HG02970 (cell line): ENCODE results near the gene MISP.

Experiments used
- ATAC-seq: cut with Tn5 transposase; IDR thresholded peaks from one replicate; pipeline ENCODE4 v1.9.1; 2021; ENCODE audit warnings: mild to moderate bottlenecking, moderate library complexity, moderate number of reproducible peaks; ENCODE audit not compliant: unreplicated experiment, low FRiP score

MISP gene

DNA sequence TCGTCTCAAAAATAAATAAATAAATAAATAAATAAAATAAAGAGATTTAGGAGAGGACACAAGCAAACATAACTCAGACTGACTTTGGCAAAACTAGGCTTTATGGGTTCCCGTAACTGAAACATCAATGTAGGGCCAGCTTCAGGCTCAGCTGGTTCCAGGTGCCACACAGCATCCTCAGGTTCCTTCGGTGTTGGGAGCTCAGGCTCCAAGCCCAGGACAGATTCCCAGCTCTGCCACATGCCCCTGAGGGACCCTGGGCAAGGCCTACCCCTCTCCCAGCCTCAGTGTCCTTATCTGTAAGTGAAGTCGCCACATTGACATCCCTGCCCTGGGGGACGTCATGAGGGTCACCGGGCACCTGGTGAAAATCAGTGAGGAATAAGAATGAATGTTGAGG is 18.7 kb downstream of the MISP start:
- no peak for ATAC-seq

DNA sequence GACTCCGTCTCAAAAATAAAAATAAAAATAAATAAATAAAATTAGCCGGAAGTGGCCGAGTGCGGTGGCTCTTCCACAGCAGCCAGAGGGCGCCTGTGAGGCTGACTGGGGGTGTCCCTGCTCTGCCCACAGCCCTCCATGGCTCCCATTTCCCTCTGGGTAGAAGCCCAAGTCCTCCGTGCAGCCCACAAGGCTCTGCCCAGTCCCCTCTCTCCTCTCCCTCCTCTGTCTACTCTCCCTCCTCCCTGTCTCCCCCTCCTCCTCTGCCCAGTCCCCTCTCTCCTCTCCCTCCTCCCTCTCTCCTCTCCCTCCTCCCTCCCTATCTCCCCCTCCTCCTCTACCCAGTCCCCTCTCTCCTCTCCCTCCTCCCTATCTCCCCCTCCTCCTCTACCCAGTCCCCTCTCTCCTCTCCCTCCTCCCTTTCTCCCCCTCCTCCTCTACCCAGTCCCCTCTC is 20.4 kb downstream of the MISP start:
- no peak for ATAC-seq

DNA sequence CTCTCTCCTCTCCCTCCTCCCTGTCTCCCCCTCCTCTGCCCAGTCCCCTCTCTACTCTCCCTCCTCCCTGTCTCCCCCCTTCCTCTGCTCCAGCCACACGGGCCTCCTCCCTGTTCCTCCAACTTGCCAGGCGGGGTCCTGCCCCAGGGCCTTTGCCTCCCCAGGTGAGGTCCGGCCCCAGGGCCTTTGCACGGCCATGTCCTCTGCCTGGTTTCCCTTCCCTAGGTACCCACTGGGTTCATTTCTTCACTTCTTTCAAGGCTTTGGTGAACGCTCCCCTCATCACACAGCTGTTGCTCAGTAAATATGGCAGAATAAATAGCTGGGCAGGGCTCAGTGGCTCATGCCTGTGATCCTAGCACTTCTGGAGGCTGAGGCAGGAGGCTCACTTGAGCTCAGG is 21.2 kb downstream of the MISP start:
- ATAC-seq, result no peak

DNA sequence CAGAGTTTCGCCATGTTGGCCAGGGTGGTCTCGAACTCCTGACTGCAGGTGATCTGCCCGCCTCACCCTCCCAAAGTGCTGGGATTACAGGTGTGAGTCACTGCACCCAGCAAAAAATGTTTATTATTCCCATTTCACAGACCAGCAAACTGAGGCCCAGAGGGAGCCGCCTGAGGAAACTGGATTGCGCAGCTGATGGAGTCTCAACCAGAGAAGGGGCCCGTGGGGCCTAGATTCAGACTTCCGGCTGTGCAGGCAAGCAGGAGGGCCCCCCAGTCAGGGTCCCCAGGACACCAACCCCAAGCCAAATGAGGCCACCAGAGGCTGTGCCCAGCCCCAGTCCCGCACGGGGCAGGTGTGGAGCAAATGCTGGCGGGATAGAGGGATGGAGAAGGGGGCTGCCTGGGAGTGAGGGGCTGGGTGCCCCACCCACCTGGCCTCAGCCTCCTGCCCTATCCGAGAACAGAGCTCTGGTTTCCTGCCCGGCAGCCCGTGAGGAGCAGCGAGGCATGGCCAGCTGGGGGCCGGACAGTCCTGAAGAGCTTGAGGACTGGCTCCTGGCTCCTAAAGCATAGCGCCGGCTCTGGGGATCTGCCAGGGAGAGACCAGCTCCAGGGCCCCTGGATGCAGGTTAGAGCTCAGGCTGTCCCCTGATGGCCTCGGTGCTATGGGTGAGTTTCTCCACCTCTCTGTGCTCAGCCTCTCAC is 22.0 kb downstream of the MISP start:
- ATAC-seq, result no peak

DNA sequence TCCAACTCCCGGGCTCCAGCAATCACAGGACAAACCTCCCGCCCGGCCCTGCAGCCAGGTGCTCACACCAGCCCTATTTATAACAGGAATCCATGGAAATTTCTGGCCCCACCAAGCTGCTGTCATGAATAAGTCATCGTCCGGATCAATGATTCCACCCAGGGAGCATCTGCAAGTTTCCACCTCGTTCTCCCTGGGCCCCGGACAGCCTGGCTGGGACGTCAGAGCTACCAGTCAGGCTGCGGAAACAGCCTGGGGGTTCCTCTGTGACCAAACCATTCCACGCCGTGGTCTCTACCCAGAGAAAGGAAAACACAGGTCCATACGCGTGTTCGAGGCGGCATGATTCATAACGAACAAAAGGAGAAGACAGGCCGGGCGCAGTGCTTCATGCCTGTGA is 25.6 kb downstream of the MISP start:
- no peak for ATAC-seq

DNA sequence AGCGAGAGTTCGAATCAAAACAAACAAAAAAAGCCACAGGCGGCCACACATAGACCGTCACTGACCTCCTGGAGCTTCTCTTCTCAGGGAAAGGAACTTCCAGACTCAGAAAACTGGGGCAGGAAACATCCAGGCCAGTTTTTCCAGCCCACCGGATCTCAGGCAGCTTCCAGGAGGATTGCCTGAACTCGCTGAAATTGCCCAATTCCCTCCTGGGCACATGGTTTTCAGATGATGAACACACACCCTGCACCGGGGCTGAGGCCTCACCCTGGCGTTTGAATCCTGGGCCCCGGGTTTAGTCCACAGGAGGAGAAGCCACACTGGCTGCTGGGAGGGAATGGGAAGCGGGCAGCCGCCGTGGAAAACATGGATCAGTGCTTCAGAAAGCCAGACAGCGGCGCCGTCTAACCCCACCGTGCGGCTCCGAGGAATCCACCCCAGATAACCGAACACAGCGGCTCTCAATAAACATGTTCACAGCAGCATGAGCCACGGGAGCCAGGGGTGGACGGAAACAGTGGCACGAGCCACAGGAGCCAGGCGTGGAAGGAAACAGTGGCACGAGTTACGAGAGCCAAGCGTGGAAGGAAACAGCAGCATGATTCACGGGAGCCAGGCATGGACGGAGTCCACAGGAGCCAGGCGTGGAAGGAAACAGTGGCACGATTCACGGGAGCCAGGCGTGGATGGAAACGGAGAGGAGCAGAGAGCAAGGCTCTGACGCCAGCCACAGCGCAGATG is 28.2 kb downstream of the MISP start:
- ATAC-seq, result no peak

DNA sequence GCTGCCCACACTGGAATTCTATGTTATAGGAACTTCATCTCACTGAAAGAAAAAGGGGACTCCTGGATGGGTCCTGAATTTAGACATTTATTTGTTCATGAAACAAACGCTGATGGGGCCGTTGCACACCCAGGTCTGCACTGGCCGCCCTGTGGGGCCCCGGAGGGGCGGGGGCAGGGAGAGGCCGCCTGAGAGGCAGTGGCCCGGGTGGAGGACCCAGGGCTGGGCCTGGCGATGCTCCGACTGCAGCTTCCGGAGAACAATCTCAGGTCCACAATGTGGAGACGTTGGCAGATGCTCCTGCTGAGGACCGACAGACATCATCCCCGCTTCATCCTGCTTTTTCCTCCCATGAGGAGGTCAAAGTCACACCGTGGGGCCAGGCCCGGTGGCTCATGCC is 30.0 kb downstream of the MISP start:
- ATAC-seq, result no peak

DNA sequence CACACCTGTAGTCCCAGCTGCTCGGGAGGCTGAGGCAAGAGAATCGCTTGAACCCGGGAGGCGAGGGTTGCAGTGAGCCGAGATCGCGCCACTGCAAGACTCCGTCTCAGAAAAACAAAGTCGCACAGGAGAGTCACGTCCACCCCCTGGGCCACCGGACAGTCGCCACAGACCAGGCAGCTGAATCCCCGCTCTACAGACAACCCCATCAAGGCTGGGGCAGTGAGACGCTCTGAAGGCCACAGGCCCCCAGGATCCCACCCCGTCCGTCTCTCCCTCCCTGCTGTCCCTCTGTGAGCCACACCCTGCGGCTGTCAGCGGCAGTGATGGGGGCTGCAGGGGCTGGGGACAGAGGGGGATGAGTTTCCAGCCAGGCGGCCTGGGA is 30.9 kb downstream of the MISP start:
- ATAC-seq, result no peak

DNA sequence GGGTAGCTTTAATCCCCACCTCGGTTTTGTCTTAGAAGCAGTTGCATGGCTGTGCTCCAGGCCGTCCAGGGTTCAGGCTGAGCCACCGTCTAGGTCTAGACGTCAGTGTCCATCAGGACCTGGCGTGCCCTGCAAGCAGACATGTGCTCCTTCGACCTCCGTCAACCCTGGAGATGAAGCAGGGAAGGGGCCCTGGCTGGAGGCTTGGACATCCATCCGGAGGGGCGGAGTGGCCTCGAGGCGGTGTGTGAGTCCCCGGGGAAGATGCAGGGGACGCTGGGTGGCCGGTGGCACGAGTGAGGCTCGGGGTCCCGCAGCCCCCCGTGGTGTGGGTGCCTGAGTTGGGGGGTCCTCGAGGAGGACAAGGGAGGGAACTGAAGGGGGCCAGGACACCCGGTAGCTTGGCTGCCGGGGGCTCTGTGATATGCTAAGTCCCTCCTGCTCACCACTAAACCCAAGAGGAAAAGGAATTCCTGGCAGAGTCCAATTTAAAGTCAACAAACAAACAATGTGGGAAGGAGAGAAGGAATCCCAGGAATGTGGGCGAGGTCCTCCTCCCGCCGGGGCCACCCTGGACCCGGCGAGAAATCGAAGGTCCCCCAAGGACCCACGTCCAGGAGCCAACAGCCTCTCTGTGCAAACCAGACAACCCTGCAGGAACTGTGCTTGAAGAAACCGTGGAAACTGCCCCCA is 31.4 kb downstream of the MISP start:
- no peak for ATAC-seq

DNA sequence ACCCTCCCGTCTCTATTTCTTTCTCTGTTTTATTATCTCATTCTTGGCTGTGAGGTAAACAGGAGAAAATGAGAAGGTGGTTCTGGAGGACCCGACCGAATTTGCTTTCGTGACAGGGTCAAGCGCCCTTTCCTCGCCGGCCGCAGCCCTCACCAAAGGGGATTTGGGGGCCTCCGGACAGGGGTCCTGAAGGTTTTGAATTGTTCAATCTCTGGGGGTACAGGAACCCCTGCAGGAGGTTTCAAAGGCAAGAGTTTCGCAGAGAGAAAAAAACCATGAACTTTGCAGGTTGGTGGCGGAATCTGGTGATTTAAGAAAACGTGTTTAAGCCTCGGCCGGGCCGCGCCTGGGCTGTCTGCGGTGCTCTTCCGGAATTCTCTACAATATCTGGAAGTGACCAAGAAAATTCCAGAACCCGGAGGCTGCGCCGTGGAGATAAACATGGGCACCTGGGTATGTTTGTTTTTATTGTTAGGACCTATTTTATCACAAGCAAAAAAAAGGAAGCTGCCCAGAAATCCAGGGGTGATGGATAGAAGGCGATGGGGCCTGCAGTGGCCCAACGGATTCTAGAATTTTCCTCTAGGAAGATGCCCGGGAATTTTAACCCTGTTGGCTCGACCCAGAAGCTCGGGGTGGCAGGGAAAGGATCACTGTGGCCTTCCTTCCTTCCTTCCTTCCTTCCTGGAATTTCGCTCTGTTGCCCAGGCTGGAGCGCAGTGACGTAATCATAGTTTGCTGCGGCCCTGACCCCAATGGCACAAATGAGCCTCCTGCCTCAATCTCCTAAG is 32.2 kb downstream of the MISP start:
- ATAC-seq, result no peak

DNA sequence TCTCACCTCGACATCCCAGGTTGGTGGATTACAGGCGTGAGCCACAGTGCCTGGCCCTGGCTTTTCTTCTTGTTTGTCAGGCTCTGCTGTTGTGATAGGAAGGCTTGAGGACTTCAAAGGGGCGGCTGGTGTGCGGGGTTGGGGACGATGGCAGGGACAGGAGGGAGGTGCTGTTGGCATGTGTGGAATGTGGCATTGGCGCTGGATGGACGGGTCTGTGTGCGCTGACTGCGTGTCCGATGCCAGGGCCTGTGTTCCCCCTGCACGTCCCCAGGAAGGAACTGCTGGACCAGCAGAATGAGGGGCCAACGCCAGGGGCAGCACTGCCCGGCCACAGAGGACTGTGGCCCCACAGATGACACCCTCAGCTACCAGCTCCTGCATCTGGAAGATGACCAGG is 33.6 kb downstream of the MISP start:
- ATAC-seq, result no peak

DNA sequence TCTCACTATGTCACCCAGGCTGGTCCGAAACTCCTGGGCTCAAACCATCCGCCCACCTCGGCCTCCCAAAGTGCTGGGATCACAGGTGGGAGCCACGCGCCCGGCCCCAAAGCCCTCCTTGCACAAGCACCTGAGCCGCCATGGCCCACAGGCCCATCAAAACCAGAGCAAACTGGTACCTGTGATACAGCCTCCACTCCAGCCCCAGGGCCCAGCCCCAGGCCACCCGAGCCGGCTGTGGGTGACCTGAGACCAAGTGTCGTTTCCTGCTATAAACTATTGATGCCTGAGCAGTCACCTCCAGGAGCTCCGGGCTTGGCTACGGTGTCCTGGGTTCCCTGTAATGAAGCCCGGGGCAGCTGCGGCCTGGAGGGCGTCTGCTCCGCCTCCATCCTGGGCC is 36.6 kb downstream of the MISP start:
- no peak for ATAC-seq

DNA sequence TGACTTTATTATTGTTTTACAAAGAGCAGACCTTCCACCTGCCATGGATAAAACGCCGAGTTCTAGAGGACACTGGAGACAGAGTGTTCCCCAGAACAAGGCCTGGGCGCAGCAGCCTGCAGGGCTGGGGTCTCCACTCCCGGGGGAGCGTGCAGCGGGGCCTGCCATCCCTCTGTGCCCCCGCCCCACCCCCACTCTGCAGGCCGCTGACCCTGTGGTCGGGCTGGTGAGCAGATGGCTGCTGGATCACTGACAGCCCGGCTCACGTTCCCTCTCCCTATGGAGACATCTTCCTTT is 37.7 kb downstream of the MISP start:
- ATAC-seq, result no peak

DNA sequence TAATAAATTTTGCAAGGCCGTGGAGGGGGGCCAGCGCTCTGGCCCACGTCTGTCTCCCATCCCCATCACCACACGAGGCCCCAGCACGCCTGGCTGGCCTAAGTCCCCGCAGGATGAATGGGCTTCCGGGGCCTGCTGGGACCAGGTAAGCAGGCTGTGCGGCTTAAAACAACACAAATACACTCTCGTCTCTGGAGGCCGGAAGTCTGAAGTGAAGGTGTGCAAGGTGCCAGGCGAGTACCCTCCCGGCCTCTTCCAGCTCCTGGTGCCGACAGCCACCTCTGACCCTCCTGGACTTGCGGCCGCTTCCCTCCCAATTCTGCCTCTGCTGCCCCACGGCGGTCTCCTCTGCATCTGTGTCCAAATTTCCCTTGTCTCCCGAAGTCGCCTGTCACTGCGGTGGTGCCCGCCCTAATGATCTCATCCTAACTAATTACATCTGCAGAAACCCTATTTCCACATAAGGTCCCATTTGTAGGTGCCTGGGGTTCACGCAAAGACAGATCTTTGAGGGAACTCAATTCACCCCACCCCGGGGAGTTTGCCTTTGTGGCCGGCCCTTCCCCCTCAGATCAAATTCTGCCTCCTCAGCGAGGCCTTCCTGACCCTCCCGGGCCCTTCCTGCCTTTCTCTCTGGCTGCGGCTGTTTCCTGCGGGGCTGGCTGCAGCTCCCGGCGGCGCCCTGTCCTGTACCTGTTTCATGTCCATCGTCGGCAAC is 38.2 kb downstream of the MISP start:
- no peak for ATAC-seq

DNA sequence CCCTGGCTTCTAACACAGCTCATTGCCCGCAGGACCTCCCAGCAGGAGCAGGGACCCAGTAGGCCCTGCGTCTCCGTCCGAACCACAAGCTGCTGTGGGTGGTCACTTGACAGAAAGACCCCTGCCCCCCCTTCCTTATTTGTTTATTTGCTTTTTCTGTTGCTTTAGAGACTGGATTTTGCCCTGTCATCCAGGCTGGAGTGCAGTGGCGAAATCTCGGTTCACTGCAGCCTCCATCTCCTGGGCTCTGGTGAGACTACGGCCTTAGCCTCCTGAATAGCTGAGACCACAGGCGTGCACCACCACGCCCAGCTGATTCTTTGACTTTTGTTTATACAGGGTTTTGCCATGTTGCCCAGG is 38.8 kb downstream of the MISP start:
- no peak for ATAC-seq

DNA sequence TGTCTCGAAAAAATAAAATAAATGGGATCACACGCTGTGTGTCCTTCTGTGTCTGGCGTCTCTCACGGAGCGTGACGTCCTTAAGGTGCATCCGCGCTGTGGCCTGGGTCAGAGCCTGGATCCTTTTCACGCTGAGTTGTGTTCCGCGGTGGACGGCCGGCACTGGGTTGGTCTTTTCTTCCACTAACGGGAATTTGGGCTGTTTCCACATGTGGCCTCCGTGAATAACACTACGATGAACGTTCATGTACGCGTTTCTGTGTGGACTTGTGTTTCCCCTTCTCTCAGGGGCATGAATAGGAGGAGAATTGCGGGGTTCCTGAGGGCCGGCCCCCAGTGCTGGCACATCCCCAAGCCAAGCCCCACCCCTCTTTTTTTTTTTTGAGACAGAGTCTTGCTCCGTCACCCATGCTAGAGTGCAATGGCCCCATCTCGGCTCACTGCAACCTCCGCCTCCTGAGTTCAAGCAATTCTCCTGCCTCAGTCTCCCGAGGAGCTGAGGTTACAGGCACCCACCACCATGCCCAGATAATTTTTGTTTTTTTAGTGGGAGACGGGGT is 40.2 kb downstream of the MISP start:
- ATAC-seq, result no peak

DNA sequence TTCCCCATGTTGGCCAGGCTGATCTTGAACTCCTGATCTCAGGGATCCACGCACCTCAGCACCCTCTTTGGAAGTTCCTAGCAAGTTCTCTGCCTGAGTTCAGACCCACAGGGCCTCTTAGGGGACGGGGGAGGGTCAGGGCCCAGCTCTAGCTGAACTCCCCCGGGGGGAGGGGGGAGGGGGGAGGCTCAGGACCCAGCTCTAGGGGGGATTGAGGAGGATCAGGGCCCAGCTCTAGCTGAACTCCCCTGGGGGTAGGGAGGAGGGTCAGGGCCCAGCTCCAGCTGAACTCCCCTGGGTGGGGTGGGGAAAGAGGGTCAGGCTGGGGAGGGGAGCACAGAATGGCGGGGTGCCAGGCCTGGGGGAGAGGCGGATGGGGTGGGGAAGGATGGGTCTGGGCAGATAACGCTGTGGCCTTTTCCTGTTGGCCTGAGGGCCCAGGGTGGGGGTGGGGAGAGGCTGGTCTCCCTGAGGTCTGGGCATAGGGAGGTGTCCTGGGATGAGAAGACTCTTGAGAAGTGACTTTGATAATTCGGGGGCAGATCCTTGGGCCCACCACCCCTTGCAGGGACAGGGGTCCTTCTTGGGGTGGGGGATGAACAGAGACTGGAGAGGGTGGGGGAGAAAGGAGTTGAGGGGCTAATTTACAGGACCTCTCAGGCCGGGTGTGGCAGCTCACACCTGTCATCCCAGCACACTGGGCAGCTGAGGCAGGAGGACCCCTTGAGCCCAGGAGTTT is 40.8 kb downstream of the MISP start:
- no peak for ATAC-seq

DNA sequence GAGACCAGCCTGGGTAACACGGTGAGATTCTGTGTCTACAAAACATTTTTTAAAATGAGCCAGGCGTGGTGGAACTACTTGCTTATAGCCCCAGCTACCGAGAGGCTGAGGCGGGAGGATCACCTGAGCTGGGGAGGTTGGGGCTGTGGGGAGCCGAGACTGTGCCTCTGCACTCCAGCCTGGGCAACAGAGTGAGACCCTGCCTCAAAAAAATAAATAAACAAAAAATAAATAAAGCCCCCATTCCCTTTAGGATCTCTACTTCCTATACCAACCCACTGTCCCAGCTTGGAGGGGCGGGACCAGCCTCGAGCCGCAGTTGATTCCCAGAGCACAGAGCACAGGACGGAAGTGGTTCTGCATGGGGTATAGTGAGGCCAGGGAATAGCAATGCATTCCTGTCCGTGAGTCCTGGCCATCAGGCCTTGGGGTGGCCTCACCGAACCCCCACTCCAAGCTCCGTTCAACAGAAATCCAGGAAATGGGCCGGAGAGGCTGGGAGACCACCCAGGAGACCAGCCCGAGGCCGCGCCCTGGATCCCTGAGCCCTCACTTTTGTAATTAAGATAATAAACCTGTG is 41.5 kb downstream of the MISP start:
- no peak for ATAC-seq

DNA sequence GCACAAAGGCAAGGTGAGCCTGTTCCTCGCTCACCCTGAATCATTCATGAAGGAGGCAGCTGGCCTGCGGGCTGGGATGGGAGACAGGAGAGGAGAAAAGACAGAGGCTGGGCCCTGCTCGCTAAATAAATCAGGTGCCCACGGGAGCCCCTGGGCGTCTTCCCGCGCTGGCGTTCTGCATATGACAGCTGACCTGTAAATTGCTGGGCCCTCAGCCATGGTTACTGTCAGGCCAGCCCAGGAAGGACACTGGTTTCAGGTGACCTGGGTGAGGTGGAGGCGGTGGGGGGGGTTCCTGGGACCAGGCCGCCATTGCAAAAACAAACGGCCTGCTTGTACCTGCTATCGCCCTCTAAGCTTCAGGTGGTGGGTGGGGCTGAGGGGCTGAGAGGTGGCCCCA is 42.9 kb downstream of the MISP start:
- no peak for ATAC-seq
